K562 (cell line): ENCODE measurements around the gene TLX2. TPM values are rescaled to one million over a fixed set of nuclear protein-coding genes. Genes with fewer than 3 reads are reported as not detected.

Experiments used
- ARID3A ChIP-seq: IDR thresholded peaks from 2 replicates; pipeline ENCODE4 v1.6.1; 2012; ENCODE audit warnings: low read depth, low read length, improper control_type of control experiment, borderline replicate concordance
- CBX8 ChIP-seq: fragments of 200-600 bp; sonication (generic); IDR thresholded peaks from 2 replicates; pipeline ENCODE4 v1.6.1; 2012; ENCODE audit warnings: borderline replicate concordance, mixed run types, low read depth, mild to moderate bottlenecking, moderate library complexity, mixed read lengths, low read length, control low read depth, inconsistent platforms; ENCODE audit not compliant: poor library complexity, severe bottlenecking; ENCODE audit errors: extremely low read depth
- DMBX1 ChIP-seq: fragments of 250-450 bp; sonication (Bioruptor Pico); IDR thresholded peaks from 2 replicates; pipeline ENCODE4 v1.8.0; 2022; ENCODE audit warnings: inconsistent platforms, mild to moderate bottlenecking, moderate library complexity, borderline replicate concordance
- HMGXB4 ChIP-seq: sonication (generic); formaldehyde crosslinking; IDR thresholded peaks from 2 replicates; pipeline ENCODE4 v1.8.1; 2023; ENCODE audit warnings: mild to moderate bottlenecking, missing genetic modification reagents
- KDM5B ChIP-seq: fragments of 200-600 bp; sonication (generic); IDR thresholded peaks from 2 replicates; pipeline ENCODE4 v1.6.1; 2012; ENCODE audit warnings: low read depth, mild to moderate bottlenecking, moderate library complexity, low read length, control low read depth, inconsistent platforms; ENCODE audit not compliant: insufficient replicate concordance
- MED1 ChIP-seq: sonication (generic); formaldehyde crosslinking; IDR thresholded peaks from 2 replicates; pipeline ENCODE4 v1.8.1; 2023; ENCODE audit warnings: missing genetic modification reagents, borderline replicate concordance
- NCOR1 ChIP-seq: fragments of 450-650 bp; IDR thresholded peaks from 2 replicates; pipeline ENCODE4 v1.6.1; 2016; ENCODE audit warnings: mild to moderate bottlenecking, moderate library complexity
- PATZ1 ChIP-seq: fragments of 250-450 bp; sonication (Bioruptor Pico); IDR thresholded peaks from 2 replicates; pipeline ENCODE4 v1.5.0; 2020; ENCODE audit warnings: mild to moderate bottlenecking, borderline replicate concordance
- PHF20 ChIP-seq: fragments of 450-650 bp; IDR thresholded peaks from 2 replicates; pipeline ENCODE4 v1.6.1; 2018; ENCODE audit not compliant: partially characterized antibody
- ZNF165 ChIP-seq: fragments of 250-450 bp; sonication (Bioruptor Pico); IDR thresholded peaks from 2 replicates; pipeline ENCODE4 v1.4.0; 2020; ENCODE audit warnings: borderline replicate concordance
- ZNF589 ChIP-seq: fragments of 200-800 bp; sonication (Bioruptor generic); IDR thresholded peaks from 2 replicates; pipeline ENCODE4 v1.6.1; 2016; ENCODE audit warnings: low read depth, missing genetic modification characterization, missing compliant biosample characterization
- polyA plus RNA-seq, 8 experiments: library from polyadenylated mRNA; depleted of rRNA in 4 of 8; stranded (reverse) in 5 of 8; unstranded in 3 of 8; fragments of >200 nt; fragmentation: Nextera tagmentation in 2 of 8; fragmentation: Illumina TruSeq in 1 of 8; extraction: Ambion mirVana in 2 of 8; extraction: Trizol in 1 of 8; gene quantifications; 2 replicates each; pipeline versions ENCODE4 v1.2.1 to v1.2.3, GENCODE V29; 2011 to 2014; ENCODE audit warnings: inconsistent platforms in 1 of 8, missing spikeins in 1 of 8
- total RNA-seq, 7 experiments: library from RNA; depleted of rRNA in 6 of 7; stranded (reverse); fragments of >200 nt in 6 of 7; fragmentation: Illumina TruSeq in 2 of 7; extraction: Trizol in 2 of 7; gene quantifications; 2 replicates each; pipeline versions ENCODE4 v1.2.1 to v1.2.3, GENCODE V29; 2011 to 2021; ENCODE audit warnings: low replicate concordance in 1 of 7
- TF ChIP-seq, protein P1 (sequence below): fragments of 250-450 bp; sonication (Bioruptor Pico); IDR thresholded peaks from 2 replicates; pipeline ENCODE4 v1.4.0; 2020; ENCODE audit warnings: mild to moderate bottlenecking, moderate library complexity
- TF ChIP-seq, protein P2 (sequence below): fragments of 450-650 bp; IDR thresholded peaks from 2 replicates; pipeline ENCODE4 v1.6.1; 2016; ENCODE audit warnings: borderline replicate concordance

The TLX2 gene
- total and polyA plus RNA-seq, 9 of the 15 experiments (the other 6 are each of a cell fraction or from before 2014, with no cell fraction given): not detected

GRCh38 chr2:74482801-74483674 is 31.2 kb upstream of the TLX2 start, which contains the start of the genes CCDC142 and TTC31 (continued):
- TF ChIP-seq, protein P1, sequence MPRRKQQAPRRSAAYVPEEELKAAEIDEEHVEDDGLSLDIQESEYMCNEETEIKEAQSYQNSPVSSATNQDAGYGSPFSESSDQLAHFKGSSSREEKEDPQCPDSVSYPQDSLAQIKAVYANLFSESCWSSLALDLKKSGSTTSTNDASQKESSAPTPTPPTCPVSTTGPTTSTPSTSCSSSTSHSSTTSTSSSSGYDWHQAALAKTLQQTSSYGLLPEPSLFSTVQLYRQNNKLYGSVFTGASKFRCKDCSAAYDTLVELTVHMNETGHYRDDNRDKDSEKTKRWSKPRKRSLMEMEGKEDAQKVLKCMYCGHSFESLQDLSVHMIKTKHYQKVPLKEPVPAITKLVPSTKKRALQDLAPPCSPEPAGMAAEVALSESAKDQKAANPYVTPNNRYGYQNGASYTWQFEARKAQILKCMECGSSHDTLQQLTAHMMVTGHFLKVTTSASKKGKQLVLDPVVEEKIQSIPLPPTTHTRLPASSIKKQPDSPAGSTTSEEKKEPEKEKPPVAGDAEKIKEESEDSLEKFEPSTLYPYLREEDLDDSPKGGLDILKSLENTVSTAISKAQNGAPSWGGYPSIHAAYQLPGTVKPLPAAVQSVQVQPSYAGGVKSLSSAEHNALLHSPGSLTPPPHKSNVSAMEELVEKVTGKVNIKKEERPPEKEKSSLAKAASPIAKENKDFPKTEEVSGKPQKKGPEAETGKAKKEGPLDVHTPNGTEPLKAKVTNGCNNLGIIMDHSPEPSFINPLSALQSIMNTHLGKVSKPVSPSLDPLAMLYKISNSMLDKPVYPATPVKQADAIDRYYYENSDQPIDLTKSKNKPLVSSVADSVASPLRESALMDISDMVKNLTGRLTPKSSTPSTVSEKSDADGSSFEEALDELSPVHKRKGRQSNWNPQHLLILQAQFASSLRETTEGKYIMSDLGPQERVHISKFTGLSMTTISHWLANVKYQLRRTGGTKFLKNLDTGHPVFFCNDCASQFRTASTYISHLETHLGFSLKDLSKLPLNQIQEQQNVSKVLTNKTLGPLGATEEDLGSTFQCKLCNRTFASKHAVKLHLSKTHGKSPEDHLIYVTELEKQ: no peak
- TF ChIP-seq ZNF165 (no peak), CBX8 (no peak), DMBX1 (CRISPR knock-in tag) (peak; percentile 26; the same call in 1 of the 2 replicates), HMGXB4 (CRISPR knock-in tag) (no peak), NCOR1 (peak; percentile 78), MED1 (CRISPR knock-in tag) (no peak), PATZ1 (CRISPR knock-in tag) (no peak), ARID3A (0 out of 2 replicates have a peak, but pooled peaks have one; percentile 48), KDM5B (peak; percentile 57), ZNF589 (CRISPR knock-in tag) (peak; percentile 58; the same call in 1 of the 2 replicates), PHF20 (peak; percentile 68)
- TF ChIP-seq, protein P2, sequence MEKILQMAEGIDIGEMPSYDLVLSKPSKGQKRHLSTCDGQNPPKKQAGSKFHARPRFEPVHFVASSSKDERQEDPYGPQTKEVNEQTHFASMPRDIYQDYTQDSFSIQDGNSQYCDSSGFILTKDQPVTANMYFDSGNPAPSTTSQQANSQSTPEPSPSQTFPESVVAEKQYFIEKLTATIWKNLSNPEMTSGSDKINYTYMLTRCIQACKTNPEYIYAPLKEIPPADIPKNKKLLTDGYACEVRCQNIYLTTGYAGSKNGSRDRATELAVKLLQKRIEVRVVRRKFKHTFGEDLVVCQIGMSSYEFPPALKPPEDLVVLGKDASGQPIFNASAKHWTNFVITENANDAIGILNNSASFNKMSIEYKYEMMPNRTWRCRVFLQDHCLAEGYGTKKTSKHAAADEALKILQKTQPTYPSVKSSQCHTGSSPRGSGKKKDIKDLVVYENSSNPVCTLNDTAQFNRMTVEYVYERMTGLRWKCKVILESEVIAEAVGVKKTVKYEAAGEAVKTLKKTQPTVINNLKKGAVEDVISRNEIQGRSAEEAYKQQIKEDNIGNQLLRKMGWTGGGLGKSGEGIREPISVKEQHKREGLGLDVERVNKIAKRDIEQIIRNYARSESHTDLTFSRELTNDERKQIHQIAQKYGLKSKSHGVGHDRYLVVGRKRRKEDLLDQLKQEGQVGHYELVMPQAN: peak; percentile 66
